NCI-H1436 treated with DMSO at 0.1 percent for 48 hours (cell line): ENCODE measurements around the gene IMPG2.

Source experiments
- DNase-seq: peaks from one replicate; lab custom pipeline; 2025; lab: John Stamatoyannopoulos, UW

The IMPG2 gene

DNA sequence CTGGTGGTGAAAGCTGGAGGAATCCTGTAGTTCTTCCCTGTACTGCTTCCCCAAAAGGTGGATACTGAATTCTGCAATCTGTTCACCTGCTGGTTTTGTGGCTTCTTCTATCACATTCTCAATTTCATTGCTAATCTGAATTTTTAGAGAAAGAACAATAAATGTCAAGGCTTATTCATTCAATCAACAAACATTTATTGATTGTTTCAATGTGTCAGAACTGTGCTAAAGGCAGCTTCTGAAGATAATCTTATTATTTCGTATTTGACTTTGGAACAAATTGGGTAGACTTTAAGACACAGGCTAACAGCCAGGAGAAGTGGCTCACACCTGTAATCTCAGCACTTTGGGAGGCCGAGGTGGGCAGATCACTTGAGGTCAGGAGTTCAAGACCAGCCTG, 46.8 kb downstream of the IMPG2 start:
- DNase-seq = no peak

DNA sequence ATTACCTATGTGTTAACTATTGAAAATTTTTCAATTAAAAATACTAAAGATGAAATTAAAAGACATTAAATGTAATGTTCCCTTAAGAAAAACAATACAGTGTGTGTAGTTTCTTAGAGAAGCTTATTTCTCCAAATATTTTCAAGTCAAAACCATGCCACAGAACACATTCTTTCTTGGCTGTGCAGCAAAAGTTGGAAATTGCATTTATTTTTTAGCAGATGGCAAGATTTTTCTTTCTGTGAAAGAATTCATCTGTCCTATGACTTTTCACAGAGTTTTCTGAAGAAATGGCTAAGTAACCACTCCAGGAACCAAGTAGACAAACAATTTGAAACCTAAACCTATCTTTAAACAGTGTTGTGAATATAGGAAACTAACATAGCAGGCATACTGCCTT, 47.2 kb downstream of the IMPG2 start:
- no peak for DNase-seq

DNA sequence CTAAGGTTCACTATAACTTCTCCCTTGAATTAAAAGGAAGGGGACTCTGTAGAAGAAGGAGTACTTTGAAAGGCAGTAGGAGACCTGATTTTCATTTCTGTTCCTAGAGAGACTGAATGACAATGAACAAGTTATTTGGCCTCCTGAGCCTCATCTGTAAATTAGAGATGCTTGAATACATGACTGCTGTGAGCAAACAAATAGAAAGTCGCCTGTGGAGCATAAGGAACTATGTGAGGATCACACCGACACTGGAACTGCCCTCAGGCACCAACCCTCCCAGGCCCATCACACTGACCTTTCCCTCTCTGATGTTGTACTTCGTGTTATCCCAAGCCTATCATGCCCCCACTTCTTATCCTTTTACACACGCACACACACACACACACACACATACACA, 48.6 kb downstream of the IMPG2 start:
- DNase-seq = no peak

DNA sequence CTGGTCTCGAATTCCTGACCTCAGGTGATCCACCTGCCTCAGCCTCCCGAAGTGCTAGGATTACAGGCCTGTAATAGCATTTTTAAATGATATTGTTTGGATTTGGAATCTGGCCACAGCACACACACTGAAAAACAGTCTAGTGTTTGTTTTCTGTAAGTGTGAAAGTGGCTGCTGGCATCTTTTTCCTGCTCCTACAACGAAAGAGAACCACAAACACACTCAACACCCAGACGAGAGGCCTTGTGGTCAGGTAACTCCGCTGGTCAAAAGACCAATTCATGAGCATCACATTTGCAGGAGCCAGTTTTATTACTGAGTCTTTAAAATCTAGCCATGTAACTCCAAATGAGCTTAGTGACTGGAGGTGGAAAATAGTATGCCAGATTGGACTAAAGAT, 50.2 kb downstream of the IMPG2 start:
- DNase-seq = no peak

DNA sequence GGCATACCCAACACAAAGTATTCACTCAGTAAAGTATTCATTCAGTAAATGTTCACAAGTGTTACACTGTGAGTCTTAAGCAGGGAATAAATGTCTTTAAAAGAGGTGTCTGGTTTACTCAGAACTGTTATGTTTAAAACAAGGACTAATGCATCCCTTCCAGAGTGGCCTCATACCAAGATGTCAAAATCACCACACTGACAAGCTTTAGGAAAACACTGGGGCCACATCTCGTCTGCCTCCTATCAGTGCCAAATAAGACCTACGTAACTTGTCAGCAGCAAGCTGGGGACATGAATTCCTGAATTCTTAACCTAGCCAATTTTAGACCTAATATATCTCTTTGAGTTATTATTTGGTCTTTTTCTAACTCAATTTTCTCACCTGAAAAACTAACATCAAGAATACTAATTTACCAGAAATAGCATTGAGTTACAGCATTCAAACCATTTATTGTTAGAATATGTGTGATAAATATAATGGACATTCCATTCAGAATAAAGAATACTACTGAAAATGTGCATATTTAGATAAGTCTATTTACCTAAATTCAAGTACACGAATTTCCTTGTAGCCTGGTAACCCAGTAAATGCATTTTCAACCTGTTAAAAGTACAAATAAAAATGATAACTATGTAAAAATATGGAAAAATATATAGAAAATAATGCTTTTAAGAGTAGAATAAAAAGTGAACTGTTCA, 51.3 kb downstream of the IMPG2 start:
- DNase-seq = no peak

DNA sequence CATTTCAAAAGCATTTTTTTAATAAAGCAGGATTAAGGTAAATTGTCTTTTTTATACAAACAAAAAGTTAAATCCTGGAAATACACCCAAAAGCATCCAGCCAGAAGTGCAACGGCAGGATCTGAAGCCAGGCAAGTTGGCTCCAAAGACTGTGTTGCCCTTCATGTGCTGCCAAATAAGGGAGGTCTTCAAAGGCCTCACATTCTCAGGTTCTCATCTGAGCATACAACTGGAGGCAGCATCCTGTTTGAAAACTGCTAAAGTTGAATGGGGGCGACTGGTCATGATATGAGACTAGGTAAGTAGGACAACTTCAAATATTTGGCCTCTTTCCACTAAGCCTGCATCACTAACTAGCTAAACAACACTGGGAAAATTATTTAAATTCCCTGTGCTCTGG, 52.2 kb downstream of the IMPG2 start:
- DNase-seq = no peak

DNA sequence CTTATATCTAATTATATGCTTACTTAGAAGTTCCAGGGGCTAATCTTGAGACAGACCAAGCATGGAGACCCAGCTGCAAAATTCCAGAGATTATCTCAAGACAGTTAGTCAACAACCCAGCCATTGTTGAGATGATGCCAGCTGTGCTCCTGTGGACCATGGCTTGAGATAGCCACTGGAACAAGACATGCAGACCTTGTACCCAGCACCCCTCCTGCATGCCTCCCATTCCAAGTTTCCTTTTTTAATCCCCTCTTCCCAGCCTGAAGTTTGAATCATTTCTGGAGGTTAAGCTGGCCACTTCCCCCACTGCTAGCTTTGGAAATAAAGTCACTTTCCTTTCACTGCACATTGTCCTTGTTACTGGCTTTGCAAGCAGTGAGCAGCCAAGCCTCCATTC, 53.8 kb downstream of the IMPG2 start:
- DNase-seq = no peak

DNA sequence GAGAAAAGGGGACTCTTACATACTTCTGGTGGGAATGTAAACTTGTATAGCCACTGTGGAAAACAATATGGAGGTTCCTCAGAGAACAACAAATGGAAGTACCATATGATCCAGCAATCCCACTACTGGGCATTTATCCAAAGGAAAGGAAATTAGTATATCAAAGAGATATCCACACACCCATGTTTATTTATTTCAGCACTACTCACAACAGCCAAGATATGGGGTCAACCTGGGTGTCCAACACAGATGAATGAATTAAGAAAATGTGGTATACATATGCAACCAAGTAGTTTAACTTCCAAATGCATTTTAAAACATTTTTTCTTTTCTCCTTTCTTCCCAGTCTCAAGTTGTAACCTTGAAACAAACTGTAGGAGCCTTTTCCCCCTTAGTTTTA, 54.3 kb downstream of the IMPG2 start:
- no peak for DNase-seq

DNA sequence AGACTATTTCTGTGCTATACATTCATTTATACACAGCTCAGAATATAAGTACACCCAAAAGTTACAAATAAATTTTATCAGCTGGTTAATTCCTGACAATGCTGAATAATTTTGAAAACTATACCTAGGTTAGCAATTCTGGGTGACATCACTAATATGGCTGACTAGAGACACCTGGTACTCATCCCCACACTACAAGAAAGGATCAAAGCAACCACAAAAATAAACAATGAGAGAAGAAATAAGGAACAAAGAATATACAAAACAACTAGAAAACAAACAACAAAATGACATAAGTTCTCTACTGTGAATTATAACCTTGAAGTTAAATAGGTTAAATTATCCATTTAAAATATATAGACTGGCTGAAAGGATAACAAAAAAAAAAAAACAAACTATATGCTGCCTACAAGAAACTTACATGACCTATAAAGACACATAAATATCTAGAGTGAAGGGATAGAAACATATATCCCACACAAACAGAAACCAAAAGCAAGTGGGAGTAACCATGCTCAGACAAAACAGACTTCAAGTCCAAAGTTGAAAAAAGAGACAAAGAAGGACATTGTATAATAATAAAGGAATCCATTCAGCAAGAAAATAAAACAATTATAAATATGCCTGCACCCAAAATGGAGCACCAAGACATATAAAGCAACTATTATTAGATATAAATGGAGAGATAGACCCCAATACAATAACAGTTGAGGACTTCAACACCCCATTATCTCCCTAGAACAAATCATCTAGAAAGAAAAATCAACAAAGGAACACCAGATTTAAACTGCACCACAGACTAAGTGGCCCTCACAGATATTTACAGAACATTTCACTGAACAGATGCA, 57.8 kb downstream of the IMPG2 start:
- DNase-seq = no peak

DNA sequence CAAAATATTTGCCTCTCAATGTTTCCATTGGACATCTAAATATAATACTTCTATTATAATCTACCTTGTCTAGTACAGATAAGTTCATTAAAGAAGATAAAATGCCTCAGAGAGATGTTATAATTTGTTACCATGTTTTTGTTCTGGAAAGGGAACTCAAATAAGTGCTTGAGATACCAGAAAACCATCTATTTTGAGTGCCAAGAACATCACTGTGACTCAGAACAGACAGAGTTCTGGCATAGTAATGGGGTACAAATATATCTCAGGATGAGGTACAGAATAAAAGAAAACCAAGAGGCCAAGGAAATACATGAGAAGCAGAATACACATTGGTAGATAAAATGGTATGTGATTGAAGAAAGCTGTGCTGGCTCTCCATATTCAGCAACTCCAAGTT, 58.9 kb downstream of the IMPG2 start:
- no peak for DNase-seq

DNA sequence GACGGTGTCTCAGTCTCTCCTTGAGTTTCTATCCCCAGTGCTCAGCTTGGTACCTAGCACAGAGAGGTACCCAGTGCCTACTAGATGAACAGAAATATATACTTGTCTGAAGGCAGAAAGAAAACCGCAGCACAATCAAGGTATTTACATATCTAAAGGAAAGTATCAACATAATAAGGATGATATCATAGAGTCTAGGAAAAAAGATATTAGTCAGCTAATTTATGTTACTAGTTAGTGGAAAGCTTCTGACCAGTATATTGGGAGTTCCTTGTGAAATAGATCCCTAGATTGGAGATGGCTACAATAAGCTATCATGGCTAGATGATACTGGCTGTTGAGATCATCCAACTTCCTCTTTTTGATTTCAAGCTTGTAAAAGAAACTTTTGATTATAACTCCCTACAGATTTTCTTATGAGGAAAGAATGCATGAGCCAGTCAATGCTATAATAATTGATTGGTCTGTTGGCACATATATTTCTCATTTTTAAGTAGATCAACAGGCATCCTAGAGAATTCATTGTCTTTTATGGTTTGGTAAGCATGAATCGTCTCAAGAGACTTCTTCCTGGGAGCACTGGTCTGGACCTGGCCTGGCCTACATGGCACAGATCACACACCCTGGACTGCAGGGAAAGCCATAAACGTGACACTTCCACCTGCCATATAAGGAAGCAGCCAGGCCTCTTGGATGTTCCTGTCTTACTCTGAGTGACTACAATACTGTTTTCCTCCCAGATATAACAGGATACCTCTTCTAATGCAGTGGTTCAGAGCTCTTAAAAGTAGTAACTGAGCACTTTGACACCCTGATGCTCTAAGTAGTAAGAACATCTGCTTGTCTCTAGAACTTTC, 60.7 kb downstream of the IMPG2 start:
- DNase-seq = no peak

DNA sequence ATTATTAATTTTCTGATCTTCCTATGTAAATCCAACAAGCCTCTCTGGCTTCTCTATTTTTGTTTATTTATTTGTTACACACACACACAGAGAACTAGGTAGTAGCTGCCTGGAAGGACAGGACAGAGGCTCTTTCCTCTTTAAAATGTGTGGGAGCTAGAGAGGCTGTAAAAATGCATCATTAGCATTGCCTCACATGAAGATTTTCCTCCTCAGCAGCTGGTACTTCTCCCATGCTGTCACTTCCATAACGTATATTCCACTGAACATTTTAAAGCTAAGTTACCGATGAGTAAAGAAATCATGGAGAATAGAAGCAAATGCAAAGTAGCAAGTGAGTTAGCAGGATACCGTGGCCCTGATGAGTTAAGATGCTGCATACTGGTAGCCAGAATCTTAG, 63.9 kb downstream of the IMPG2 start:
- no peak for DNase-seq

DNA sequence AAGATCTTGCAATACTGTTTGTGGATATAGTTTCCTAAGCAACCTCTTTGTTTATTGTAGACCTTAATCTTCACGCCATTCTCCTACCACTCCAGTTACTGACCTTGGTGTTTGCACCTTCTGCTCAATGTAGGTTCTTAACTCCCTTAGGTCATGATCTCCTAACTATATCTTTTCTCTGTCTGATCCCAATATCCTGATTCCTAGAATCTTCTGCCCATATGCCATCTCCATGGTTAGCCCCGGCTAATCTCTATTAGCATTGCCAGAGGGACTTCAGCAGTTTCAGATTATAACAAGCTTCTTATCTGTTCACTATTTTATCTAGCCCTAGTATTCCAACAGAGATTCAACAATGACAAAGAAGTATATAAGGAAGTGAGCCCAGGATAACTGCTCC, 64.9 kb downstream of the IMPG2 start:
- DNase-seq = no peak

DNA sequence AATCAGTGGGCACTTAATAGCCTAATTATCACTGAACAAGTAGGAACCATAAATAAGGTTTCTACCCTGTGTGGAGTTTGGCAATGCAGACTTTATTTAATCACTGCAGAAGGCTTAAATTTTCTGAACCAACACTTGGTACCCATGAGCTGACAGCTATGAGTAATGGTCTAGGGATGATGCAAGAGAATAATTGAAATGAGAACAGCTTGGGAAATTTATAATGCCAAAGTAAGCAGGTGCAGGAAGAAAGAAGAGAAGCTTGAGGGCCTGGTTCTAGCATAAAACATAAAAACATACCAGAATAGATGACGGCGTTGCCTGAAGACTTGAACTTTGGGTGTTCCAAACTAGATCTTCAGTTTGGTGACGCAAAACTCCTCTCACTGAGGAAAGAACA, 67.0 kb downstream of the IMPG2 start:
- DNase-seq = no peak

DNA sequence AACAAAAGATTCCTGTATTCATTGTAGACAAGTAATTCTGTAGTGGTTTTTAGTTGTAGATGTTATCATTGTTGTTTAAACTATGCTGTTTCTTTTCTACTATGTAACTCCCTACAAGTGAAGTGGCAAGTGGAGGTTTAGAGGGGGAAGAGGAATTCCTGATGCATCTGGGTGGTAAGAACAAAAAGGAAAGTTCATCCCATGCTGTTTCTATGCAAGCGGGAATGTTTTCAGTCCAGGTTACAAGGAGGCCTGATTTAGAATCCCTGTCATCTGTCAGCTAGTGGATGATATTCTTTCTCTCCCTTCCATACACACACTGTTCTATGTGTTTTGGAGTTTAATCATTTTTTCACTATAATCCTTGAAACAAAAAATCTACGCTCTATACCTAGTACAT, 67.4 kb downstream of the IMPG2 start:
- DNase-seq = no peak

DNA sequence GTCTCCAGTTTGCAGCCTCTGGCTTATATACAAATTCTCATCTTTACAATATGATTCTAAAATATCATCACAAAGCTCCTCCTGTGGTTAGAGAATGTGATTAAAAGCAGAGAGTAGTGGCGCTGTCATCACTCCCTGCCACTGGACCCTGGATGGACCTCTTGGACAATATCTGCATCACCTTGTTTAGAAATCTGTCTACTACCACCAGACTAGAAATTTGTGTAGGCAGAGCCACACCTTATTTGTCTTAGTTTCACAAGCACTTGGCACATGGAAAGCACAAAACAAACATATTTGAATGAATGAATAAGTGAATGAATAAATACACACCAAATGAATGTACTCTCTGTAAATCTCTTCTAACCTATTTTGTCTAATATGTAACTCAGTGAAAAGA, 68.1 kb downstream of the IMPG2 start:
- DNase-seq = no peak

DNA sequence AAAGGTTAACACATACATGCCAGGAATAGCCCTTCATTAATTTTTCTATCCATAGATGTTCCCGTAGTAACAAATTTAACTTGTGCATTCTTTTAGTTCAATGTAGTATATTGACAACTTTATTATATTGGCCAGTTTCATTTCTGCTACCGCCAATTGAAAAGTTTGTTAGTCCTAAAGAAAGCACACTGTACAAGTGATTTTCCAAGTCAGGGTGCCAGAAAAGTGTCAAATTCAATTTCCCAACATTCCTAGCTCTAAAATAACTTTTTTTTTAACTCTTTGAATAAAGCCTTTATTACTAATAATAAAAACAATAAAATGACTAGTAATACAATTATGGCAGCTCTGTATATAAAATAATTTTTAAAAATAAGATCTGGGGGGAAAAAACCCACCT, 68.9 kb downstream of the IMPG2 start:
- no peak for DNase-seq

DNA sequence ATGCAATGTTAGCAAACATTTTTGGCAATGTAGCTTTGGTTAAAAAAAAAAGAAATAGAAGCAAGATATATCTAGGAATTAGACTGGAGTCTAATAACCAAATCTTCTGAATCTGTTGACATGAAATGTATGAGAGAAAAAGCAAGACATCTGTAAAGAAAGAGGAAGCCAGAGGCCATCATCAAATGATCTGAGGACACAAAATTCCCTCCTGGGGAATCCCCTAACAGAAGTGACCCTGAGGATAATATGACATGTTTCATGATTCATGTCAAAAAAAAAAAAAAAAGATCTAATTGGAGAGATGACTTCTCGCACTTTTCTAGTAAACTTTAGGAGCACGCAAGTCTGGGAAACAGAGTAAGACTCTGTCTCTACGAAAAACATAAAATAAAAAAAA, 70.9 kb downstream of the IMPG2 start:
- no peak for DNase-seq

DNA sequence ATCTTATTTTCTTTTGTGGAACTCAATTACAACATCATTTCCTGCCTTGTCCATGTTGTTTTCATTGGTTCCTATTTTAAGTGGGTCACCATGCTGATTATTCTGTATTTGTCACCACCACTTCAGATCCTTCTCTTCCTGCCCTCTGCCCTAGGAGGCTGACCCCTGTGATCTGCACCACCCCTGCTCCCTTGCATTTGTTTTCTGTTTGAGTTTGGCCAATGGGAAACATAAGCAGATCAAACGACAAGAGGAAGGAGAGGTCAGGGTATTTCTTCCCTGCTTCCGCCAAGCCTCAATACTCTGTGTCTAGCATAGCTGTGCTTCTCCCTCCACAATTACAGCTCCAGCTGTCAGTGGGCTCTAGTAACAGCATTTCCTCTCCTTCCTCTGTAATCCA, 71.6 kb downstream of the IMPG2 start:
- no peak for DNase-seq

DNA sequence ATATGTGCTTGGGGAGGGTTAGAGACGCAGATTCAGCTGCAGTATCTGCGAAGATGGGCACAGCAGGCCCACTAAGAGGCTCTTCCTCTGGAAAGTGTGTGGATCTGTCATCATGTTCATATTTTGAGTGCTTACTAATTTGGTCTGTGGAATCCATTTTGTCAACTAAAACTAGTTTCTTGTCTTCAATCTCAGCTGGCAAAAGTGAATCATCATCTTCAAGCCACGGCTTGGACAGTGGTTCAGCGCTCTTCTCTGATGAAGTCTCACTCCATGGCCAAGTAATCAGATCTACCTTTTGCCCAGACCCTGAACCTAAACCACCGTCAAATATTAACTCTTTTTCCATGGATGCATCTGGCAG, 76.2 kb downstream of the IMPG2 start:
- DNase-seq = no peak

DNA sequence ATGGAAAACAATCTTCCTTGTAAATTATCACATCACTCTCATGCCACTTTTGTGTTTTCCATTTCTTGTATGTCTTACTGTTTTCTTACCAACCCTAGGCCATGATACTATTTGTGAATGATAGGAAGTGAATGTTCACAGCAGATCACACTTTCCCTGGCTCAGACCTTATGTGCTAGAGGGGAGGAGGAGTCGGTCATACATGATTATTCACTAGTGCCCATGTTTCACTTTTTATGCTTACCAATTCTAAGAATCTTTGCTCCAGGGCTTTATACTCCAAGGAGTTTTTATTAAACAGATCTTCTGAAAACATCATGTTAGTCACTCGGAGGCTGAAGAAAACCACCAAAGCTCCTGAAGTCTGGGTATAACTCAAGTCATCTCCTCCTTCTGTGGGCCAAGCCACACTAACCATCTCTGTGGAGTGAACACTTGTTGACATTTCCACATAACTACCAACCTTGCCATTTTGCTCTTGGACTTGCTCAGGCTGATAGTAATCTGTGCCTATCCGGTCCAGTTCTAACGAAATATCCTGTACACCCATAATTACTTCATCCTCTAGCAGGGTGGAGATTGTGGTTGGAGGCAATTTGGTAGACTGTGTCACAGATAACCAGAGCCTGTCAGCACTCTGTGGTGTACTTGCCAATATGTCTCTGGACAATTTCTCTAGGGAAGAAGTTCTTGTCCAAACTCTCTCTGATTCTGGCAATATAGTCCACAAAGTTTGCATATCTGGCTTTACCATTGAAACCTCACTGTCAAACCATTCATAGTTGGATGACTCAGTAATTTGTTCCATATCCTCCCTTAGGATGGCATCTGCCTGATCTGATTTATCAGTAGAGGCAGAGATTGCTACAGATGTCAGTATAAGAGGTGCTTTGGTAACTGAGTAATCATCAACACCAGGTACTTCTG, 76.8 kb downstream of the IMPG2 start:
- DNase-seq = no peak
